Right lobe of liver (tissue), 4 donors: ENCODE measurements around the gene NPDC1.

Experiments used
- POLR2A ChIP-seq: fragments of 450-650 bp; IDR thresholded peaks from one replicate; pipeline ENCODE4 v1.6.1; 2017; ENCODE audit warnings: antibody characterized with exemption, mild to moderate bottlenecking
- TF ChIP-seq, protein P1 (sequence below), 4 donors: fragments of 200-600 bp in 3 of 4; fragments of 450-650 bp in 1 of 4; IDR thresholded peaks; one replicate each; pipeline versions ENCODE4 v1.5.1 to v1.8.0; 2016 to 2022; ENCODE audit warnings: antibody characterized with exemption in 4 of 4, mild to moderate bottlenecking in 2 of 4
- donor health status: DM: no; HTN: no; CAD: no.
- donor health status: DM: no; HTN: no; CAD: no.
- donor health status: DM: no; HTN: yes; CAD: no.

- TF ChIP-seq, protein P1, sequence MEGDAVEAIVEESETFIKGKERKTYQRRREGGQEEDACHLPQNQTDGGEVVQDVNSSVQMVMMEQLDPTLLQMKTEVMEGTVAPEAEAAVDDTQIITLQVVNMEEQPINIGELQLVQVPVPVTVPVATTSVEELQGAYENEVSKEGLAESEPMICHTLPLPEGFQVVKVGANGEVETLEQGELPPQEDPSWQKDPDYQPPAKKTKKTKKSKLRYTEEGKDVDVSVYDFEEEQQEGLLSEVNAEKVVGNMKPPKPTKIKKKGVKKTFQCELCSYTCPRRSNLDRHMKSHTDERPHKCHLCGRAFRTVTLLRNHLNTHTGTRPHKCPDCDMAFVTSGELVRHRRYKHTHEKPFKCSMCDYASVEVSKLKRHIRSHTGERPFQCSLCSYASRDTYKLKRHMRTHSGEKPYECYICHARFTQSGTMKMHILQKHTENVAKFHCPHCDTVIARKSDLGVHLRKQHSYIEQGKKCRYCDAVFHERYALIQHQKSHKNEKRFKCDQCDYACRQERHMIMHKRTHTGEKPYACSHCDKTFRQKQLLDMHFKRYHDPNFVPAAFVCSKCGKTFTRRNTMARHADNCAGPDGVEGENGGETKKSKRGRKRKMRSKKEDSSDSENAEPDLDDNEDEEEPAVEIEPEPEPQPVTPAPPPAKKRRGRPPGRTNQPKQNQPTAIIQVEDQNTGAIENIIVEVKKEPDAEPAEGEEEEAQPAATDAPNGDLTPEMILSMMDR (IDR thresholded peaks at IDR 0.05) = no peak
- no peak for TF ChIP-seq POLR2A
Measured at GRCh38 chr9:137030538-137031527, 15.1 kb downstream of the NPDC1 start.
